GDM1 (cell line): ENCODE measurements around the gene TTC23L.
"Not testable (repeated sequence)": the region's sequence is repeated elsewhere in the genome, so short reads cannot be mapped to it uniquely, and the experiment has no call there.

Source experiments
- DNase-seq: peaks from one replicate; lab custom pipeline; 2025; lab: John Stamatoyannopoulos, UW

The TTC23L gene, protein sequence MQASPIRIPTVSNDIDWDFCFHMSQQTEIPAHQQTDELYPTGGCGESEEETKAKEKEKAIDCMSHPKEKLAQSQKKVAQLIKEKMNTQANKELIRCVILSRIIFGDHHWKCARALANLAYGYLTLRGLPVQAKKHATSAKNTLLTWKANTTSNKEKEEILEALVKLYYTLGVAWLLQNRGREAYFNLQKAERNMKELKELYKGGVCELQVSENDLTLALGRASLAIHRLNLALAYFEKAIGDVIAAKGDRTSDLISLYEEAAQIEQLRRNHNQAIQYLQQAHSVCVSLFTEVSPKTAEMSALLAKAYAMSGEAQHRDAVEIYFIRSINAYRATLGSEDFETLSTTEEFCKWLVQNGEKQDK

DNA sequence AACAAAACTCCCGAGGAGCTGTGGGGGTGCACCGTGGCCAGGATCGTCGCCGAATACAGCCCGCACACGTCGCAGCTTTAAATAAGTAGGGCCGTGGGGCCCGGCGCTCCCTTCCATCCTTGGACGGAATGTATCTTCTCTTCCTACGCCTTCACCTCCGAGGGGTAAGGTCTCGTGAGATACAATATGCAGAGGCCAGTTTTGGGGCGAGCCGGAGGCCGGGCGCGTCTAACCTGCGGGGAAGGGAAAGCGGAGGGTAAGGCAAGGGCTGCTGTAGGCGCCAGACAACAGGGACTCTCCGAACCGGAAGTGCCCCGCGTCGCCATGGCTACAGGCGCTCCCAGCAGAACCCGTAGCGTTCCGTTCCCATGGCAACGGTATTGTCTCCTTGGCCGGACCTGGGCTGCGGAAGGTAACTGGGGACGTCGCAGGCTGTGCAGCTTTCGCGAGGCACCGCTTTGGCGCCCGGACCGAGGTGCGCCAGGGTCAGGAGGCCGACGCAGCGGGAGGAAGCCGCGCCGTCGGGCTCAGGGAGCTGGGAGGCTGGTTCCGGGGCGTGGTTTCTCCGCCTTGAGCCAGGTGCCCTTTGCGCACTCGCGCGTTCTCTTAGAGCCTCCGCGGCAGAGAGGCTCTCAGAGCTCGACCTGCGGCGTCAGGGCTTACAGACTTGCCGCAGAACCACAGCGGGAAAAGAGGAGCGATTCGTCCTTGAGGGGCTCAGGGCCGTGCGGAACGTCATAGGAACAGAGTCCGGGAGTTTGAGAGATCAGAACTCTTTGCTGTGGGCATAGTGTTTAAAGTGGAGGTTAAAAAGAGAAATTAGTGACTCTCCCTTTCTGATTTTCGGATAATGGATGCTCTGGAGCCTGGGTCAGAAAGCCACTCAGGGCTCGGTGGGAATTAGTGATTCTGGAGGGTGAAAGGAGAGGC, at the start of gene TTC23L:
TSS of gene TTC23L (plus strand) at position 380 of the 930 bp plus-strand sequence. CDS start 1,508 bp downstream, outside the sequence.
- DNase-seq = no peak

DNA sequence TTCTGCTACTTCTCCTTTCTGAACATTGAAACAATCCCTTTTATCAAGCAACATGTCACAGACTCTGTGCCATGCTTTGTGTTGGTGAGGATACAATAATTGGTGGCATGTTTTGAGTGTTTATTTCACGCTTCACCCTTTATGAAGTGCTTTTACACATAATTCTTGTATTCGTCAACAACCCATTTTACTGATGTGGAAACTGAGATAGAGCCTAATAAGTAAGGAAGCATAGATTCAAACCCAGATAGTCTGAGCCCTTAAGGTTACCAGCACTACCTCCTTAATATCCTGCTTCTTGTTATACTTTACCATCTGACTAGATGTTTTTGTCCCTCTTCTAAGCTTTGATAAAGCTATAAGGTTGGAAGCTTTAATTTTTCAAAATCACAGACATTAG, 49.3 kb upstream of the TTC23L start:
- DNase-seq = no peak

DNA sequence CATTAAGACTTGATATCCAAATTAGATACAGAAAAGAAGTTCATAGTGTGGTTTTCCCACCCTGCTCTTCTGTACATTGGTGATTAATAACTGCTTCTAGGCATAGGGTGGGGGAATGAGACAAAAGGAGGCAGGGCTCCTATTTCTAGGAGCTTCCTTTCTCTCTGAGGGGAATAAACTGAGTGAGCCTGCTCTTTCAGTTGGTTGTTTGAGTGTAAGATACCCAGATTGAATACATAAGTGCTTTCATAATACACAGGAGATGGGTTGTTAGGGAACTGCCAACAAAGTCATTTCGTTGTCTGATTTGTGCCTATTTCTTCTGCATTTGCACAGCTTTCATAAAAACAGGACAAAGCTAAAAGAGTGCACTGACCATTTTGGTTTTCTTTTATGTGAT, 48.9 kb upstream of the TTC23L start:
- no peak for DNase-seq

DNA sequence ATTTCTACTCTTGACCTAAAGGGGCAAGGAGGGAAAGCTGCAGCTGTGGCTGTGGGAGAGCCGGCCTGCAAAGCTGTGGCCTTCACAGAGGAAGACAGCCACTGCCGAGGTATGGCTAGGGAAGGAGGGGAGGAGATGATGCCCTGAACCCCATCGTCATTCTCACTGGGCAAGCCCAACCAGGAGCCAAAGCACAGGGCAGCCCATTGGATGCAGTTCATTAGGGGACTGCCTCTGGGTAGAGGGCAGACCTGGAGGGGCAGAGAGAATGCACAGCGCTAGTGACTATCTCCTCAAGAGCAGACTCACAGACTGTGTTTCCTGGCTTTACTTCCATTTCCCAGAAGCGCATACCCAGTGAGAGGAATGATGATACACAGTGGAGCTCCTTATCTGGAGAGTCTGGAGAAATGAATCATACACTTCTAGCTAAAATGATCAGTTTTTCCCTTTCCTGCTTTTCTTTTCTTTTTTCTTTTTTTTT, 47.2 kb upstream of the TTC23L start:
- no peak for DNase-seq

DNA sequence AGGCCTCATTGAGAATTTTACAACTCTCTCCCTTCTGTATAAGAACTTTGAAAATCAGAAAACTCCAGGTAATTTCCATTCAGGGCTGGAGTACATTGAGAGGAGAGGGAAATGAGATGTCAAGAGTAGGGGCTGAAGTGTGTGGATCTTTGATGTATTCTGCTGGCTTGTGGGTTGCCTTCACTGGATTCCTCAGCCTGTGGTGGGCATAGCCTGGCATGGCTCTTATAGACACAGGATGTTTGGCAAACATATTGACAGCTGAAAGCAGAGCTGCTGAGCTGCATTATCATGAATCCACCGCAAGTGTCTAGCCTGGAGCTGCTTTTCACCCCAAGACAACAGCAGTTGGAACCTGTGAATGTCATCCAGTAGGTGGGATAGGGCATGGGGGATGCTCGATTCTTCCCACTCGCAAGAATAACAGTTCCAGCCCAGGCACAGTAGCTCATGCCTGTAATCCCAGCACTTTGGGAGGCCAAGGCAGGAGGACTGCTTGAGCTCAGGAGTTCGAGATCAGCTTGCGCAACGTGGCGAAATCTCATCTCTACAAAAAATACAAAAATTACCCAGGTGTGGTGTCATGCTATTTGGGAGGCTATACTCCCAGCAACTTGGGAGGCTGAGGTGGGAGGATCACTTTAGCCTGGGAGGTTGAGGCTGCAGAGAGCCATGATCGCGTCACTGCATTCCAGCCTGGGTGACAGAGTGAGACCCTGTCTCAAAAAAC, 36.0 kb upstream of the TTC23L start:
- DNase-seq = no peak

DNA sequence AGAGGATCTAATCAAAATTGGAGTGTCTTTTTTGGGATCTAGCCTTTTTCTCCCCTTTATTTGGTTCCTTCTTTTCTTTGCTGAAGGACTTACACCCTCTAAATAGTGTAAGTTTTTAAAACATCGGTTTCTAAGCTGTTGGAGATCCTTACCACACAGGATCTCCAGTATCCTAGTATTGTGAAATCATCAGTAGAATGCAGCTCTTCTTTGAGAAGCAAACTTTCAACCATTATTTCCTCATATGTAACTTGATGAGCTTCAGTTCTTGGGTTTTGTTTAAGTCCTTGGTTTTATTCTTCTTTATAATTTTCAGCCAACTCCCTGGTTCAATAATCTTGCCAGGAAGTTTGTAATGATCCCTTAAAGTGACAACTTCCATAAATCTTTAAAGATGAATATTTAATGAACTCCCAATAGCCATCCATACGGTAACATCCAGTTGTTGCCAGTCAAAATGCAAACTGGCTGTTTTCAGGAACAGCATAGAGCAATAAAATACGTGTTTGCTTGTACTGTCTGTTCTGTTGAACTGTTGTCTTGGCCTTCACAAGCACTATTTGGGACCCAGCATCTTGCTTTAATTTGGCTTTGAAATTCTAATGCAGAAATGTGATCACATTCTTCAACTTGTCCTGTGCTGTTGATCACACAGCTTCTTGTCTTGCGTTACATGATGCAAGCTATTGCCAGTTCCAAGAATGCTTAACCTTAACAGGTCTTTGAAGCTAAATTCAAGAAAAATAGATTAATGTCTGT, 34.8 kb upstream of the TTC23L start:
- DNase-seq = no peak

DNA sequence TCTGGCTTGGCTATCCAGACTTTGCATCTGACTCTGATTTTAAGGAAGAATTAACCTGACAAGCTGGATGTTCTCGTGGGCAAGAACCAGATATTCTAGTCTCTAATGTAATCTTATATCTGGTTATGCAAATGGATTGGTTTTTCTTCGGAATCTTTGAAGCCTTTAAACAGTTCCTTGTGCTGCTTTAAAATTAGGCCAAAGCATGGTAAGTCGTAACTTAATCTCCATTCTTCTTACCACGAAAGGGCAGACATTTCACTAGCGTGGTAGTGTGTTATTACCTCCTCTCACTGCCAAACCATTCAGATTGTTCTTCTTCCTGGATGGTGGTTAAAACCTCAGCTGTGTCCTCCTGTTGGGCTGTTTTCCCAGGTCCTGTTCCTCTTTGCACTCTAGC, 34.1 kb upstream of the TTC23L start:
- no peak for DNase-seq

DNA sequence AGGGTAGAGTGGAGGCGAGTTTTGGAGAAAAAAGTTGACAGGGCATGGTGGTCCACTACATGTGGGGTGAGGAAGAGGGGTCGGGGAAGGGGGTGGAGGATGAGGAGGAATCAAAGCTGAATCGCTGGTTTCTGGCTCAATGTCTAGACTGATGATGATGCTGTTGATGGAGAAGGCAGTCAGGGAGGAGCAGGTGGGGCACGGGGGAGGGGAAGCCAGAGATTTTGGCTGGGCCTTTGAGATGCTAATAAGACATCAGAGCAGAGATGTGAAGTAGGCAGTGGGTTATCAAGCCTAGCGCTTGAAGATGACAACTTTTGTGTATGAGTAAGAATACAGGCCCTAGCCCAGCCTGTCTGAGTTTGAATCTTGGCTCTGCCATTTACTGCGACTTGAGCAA, 32.4 kb upstream of the TTC23L start:
- no peak for DNase-seq

DNA sequence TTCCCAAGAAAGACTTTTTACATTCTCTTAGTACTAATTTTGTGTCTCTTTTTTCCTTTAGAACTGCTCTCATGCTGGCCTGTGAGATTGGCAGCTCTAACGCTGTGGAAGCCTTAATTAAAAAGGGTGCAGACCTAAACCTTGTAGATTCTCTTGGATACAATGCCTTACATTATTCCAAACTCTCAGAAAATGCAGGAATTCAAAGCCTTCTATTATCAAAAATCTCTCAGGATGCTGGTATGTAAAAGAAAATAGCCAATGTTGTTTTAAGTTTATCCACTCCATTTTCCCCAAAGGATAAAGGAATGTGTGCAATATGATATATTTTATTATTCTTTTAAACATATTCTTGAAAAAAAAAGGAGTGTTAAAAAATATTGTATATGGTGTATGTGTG, 27.3 kb upstream of the TTC23L start:
- no peak for DNase-seq

DNA sequence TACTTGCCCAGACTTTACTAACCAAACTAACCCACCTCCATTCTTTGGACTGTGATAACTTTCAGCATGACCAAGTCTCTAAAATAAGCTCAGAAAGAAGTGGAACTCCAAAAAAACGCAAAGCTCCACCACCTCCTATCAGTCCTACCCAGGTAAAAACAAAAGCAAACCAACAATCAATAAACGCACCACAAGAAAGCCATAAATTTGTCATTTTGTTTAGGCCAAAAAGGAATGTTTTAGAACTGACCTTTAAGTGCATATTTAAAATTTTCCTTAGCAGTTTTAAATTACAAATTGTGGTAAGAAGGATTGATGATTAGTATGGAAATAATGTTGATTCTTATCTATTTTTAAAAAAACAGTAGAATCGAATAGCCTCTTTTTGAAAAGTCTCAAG, 25.5 kb upstream of the TTC23L start:
- DNase-seq = no peak

DNA sequence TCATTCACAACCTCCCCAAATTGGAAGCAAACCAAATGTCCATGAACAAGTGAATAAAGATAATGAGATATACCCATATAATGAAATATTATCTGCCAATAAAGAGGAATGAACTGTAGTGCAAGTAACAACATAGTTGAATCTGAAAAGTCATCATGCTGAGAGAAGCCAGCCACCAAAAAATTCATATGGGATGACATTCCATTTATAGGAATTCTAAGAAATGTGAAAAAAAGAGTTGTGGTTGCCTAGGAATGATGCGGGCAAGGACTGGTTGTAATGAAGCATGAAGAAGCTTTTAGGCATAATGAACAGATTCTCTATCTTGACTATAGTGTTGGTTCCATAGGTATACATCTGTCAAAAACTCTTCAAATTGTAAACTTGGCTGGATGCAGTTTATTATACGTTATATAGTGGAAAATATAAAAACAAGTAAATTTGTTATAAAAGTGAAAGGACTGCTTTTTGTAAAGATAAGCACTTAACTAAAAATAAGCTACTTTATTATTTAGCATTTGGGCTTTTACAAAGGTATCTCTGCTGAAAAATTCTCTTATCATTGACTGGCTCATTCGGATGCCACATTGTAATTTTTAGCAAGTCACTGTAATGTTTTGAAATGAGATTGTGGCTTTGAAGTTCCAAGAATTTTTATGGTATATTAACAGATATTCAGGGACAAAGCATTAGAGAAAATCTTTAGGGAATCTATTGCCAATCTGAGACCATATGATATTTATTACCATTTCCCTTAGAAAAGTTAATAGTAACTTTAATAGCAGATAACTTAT, 21.2 kb upstream of the TTC23L start:
- no peak for DNase-seq

DNA sequence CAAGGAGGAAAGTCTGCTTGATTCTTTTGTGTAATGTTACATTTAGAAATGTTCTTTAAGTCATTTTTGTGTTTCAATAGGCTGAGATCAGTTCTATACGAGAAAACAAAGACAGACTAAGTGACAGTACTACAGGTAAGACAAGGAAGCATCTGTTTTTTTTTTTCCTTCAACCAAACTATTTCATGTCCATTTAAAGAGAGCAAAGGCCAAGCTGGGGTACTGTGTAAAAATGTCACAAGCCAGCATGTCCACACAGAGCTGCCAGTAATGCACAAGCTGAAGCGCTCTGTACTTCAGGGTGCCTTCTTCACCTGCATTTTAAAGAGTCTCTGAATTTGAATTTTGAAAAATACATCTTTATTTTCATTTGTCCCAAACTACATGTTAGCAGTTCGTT, 20.2 kb upstream of the TTC23L start:
- DNase-seq = no peak

DNA sequence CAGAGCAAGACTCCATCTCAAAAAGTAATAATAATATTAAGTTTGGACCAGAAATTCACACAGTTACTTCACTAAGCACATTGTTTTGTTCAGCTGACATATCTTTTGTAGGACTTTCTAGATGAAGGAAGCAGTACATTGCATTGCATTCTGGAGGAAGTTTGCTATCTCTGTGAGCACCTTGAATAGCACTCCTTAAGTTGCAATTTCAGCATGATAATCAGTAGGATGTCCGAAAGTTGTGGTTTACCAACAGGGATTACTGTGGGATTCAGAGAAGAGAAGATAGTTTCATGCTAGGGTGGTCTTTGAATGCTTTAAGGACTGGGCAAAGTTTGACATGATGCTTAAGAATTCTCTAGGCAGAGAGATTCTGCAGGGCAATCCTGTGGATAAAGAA, 18.4 kb upstream of the TTC23L start:
- DNase-seq = no peak

DNA sequence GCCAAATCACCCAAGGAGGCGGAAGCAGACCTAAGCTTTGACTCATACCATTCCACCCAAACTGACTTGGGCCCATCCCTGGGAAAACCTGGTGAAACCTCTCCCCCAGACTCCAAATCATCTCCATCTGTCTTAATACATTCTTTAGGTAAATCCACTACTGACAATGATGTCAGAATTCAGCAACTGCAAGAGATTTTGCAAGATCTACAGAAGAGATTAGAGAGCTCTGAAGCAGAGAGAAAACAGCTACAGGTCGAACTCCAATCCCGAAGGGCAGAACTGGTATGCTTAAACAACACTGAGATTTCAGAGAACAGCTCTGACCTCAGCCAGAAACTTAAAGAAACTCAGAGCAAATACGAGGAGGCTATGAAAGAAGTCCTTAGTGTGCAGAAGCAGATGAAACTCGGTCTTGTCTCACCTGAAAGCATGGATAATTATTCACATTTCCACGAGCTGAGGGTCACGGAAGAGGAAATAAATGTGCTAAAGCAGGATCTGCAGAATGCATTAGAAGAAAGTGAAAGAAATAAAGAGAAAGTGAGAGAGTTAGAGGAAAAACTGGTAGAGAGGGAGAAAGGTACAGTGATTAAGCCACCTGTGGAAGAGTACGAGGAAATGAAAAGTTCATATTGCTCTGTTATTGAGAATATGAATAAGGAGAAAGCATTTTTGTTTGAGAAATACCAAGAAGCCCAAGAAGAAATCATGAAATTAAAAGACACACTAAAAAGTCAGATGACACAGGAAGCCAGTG, 15.8 kb upstream of the TTC23L start:
- no peak for DNase-seq

DNA sequence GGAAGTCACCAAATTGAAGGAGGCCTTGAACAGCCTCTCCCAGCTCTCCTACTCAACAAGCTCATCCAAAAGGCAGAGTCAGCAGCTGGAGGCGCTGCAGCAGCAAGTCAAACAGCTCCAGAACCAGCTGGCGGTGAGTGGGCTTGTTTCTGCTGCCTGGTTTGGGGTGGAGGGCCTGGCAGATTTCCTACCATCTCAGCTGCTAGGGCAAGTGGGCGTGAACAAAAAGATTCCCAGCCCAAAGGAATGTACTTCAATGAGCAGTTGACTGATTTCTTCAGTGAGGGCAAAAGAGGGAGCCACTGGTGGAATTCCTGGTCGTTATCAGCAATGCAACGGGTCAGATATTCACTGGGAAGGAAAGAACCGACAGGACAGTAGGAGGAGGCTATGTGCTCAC, 12.6 kb upstream of the TTC23L start:
- DNase-seq = no peak

DNA sequence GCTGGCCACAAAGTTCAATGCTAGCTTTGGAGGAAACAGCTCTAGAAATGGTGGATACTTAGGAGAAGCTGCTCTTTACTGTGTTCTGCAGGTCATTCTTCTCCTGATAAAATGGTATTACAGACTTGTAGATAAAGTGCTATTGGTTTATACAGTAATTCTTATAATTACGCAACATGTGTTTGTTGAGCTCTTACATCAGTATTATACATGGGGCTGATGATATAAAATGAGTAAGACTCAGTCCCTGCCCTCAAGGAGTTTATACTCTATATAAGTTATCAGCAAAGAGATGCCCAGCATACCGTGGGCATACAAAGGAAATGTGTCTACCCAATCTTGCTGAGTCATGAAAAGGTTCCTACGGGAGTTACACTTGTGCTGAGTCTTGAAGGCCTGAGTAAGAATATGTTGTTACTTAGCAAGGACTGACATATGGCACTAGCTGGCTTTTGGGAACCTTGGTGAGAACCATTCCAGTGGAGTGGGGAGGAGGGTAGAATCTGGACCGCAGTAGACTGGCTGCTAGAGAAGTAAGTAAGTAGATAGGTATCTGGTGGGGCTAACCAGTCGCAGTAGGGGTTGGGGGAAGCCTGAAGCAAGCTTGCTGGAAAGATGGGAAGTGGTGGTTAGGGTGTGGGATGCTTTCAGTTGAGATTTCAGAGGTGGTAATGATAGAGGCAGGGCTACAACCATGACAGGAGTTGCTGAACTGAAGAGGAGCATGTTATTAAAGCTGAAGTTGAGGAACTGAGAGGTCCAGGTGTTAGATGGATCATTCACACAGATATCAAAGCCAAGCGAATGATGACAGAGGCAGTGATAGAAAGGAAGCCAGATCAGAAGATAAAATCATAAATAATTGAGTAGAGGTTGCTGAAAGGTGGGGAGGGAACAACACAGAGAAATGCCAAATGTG, 11.1 kb upstream of the TTC23L start:
- no peak for DNase-seq

DNA sequence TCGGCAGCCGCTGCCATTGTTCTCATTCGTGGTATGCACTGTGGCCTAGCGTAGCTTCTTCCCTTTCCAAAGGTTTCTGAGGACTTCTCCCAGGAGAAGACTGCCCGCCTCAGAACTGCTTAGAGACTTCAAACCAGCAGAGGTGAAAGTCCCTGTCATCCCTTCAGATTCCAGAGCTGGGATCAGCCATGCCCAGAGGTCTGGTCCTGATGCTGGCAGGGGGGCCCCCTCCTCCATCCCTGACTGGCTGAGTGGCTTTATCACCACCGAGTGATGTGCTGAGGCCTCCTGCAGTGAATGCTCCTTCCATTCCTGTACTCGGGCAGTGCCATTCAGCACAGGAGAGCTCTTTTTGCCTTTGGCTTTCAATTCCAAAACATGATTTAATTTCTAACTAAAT, 8.1 kb upstream of the TTC23L start:
- not testable (repeated sequence) for DNase-seq

DNA sequence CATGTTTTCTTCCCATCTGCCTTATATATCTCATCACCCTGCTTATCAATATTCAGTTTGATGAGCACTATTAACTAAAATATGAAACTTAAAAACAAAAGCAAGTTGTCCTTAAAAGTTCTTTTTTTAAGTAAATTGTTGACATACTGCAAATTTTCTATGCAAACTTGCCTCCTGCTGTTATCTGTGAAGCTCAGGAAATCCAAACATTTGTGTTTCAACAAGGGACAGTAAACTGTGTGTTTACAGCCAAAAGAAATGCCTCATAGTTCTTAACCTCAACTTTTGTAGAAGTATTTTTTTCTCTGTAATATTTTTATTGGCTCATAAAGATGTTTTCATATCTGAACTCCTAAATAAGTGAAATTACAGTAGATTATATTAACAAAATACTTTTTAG, 7.7 kb upstream of the TTC23L start:
- no peak for DNase-seq

DNA sequence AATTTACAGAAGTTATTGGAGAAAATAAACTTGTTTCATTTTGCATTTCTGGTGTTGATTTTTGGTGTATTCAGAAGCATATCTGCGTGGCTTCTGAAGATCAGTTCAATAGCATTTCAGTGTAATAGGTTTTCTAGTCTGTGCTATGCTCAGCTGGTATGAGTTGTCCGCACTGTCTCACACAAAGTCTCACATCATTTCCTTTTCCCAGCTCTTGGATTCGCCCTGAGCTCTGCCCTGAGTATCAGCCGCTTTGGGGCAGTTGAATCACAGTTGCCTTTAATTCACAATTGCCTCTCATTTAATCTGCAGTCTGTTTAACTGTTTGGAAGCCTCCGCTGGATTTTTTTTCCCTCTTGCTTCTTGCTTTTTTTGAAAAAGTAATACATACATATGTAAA, 6.4 kb upstream of the TTC23L start:
- no peak for DNase-seq
